GM18519 (cell line): Measurements from ENCODE around the gene HEMK1.
A peak's percentile ranks its signal among the peaks of the same experiment; 100 is the strongest.

Source experiments
- ATAC-seq: cut with Tn5 transposase; IDR thresholded peaks from one replicate; pipeline ENCODE4 v1.9.1; 2021; ENCODE audit warnings: mild to moderate bottlenecking, moderate library complexity; ENCODE audit not compliant: unreplicated experiment, low FRiP score

HEMK1 gene

DNA sequence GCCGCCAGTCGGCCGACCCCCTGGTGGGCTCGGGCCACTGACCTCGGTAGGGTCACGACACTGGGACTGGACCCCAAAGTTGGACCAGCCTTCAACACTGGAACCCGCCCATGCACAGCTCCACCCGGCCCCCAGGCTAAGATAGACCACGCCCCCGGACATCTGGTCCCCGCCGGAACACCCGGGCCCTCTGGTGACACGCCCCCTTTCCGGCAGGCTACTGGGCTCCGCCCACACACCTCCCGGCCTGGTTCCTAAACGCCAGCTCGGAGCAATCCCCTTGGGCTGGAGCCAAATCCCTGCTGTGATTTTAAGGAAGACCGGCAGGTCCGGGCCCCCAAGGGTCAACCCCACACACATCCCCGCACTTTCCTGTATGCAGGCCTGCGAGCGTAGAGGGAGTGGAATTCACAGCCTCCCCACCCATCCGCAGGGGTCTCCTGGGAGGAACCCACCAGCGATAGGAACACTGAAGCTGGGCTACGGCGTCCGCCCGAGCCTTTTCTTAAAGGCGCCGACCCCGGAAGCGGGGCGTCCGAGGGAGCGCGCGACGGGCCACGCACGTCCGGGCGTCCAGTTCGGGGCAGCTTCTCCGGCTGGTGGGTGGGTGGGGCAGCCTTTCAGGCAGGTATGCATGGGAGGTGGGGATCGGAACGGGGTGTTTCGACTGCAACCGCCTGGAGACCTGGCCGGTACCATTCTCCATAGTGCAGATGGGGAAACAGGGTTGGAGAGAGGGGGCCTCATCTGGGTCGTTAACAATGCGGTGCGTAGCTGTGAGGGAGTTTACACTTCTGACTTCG is at the start of gene HEMK1:
Gene HEMK1 (plus strand): TSS at position 576 of the 803 bp plus-strand sequence. CDS start 1,583 bp downstream, outside the sequence.
- peak; percentile 35 for ATAC-seq

DNA sequence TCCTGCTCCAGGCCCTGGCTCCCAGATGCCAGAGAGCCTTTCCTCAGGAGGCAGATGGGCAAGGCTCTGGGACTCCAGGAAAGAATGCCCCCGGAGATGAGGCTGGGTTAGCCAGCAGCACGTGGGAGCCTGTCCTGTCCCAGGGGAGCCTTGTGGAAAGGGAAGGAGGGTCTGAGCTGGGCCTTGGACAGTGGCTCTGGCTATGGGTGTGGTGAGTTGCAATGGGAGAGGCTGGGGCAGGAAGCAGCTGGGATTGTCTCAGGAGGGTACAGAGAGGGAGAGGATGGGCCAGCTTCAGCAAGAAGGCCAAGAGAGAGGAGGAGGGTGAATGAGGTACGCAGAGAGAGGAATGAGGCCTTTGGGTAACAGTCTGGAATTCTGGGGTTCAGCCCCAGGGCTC is 48.5 kb upstream of the HEMK1 start:
- no peak for ATAC-seq

DNA sequence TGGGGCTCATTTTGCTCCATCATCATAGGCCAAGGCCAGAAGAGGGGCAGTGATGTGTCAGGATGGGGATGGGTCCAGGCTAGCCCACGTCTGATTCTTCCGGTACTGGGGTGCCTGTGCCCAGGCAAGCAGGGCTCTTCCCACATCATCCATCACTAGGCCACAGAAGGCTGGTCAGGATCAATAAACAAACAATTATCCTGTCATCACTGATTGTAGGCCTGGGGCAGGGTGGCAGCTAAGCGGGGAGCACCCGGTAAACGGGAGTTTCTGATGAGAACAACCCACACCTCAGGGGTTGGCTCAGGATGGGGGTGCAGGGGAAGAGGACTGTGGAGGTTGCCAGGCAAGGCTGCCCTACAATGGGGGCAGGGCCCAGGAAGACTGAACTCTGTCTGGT is 47.8 kb upstream of the HEMK1 start:
- no peak for ATAC-seq

DNA sequence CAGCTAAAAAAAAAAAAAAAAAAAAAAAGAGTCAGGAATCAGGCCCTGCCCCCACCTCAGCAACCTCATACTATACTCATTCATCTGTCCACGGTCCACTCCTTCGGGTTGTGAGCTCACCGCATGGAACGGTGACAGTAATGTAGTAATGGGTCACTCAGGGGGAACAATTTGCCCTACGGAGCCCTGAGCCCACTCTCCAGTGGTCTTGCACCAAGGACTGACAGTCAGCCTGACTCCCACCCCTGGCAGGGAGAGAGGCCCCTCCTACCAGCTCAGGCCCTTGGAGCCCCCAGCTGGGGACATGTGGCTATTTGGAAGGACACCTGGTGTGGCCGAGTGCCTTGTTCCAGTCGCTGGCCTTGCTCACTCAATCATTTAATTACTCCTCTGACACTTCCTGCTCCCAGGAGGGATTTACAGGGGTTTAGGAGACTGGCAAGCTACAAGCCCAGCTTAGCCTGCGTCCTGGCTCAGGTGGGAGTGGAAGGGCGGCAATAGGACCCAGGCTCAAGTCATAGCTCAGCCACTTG is 46.0 kb upstream of the HEMK1 start:
- no peak for ATAC-seq

DNA sequence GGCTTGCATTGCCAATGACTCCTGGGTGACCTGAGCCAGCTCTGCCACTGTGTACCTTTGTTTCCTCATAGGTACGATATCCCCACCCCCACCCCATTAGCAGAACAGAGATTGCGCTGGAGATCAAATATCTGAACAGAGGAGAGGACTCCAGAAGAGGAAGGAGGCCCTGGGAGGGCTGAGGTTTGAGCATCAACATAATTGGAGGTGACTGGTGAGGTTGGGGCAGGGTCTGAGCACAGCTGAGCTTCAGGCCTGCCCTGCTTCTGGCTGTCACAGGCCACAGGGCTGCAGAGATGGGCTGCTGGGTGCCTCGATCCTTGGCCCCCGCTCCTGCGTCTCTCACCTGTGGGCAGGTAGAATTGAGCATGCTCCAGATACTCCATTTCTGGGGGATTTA is 44.6 kb upstream of the HEMK1 start:
- ATAC-seq: no peak

DNA sequence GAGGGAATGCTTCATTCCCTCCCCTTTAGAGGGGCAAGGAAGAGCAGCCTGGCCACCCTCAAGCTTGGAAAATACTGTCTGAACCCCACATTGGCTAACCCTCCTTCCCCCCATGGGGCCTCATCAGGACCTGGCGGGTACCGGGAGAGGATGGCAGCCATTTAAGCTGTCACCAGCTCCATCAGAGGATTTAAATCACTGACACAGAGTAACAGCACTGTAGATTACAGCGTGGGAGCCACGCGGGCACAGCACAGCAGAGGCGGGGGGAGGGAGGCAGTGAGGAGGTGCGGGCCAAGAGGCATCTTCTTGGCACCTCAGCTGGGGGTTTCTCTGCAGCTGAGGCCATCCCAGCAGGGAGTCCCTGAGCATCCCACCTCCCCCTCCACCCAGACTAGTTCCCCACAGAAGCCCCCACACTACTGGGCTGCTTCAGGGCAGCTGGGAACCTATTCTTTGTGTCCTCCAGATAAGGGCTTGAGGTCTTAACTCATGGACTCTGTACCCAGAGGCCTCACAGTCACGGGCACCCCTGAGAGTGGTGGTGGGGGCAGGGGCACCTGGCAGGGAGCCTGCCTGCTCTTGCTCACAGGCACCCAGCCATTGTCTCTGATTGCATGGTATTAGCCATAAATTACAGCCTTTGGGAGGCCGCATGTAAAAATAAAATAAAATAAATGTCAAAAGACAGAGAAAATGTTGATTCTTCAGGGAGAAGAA is 44.0 kb upstream of the HEMK1 start:
- no peak for ATAC-seq

GRCh38 chr3:50525987-50526386 is 43.3 kb upstream of the HEMK1 start:
- no peak for ATAC-seq

- no peak for ATAC-seq
Observed at GRCh38 chr3:50530001-50530970, 39.0 kb upstream of the HEMK1 start.

- ATAC-seq: no peak
Observed at GRCh38 chr3:50531201-50531600, 38.1 kb upstream of the HEMK1 start.

- ATAC-seq: no peak
Observed at GRCh38 chr3:50532062-50532705, 37.1 kb upstream of the HEMK1 start.

DNA sequence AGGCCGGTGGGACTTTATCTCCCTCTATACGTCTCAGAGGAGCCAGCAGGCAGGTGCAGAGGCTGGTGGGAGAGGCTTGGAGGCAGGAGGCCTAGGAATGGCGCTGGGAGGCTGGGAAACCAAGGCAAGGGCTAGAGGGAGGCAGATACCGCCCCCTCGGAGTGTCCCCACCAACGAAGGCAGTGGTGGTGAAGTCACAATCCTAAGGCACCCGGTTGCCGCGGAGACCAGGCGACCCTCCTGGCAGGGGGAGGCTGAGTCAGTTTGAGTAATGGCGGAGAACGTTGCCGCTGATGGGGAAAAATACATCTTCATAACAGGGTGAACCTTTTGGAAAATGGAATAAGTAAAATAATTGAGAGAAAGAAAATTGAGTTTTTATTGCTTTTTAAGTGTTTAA is 36.0 kb upstream of the HEMK1 start:
- no peak for ATAC-seq

DNA sequence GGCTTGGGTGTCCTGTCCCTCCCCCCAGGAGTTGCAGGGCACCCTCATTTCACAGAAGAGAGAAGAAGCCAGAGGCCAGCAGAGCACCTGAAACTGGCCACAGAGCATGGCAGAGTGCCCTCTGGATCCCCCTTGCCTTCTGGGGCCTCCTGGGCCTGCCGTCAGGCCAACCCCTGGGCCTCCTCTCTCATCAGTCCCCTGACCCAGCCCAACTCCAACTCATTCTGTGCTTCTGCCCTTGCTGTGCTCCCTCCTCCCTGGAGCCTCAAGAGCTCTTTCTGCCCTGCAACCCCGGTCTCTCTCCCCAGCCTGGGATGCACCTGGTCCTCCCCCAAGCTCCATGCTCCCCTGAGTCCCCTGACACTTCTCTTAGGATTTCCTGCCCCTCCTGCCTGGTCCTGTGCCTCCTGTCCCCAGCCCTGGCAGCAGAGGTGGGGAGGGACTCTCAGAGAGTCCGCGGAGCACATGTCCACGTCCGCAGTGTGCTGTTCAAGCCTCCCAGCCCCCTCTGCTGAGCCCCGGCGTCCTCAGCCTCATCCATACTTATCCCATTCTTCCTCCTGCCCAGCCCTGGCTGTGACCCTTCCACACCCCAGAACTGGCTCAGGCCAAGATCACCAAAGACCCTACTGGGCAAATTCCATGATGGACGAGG is 35.4 kb upstream of the HEMK1 start:
- no peak for ATAC-seq

GRCh38 chr3:50534681-50535330 is 34.5 kb upstream of the HEMK1 start:
- ATAC-seq: no peak

- ATAC-seq: no peak
Observed at GRCh38 chr3:50536471-50537180, 32.7 kb upstream of the HEMK1 start.

GRCh38 chr3:50537421-50538129 is 31.7 kb upstream of the HEMK1 start:
- ATAC-seq: no peak

DNA sequence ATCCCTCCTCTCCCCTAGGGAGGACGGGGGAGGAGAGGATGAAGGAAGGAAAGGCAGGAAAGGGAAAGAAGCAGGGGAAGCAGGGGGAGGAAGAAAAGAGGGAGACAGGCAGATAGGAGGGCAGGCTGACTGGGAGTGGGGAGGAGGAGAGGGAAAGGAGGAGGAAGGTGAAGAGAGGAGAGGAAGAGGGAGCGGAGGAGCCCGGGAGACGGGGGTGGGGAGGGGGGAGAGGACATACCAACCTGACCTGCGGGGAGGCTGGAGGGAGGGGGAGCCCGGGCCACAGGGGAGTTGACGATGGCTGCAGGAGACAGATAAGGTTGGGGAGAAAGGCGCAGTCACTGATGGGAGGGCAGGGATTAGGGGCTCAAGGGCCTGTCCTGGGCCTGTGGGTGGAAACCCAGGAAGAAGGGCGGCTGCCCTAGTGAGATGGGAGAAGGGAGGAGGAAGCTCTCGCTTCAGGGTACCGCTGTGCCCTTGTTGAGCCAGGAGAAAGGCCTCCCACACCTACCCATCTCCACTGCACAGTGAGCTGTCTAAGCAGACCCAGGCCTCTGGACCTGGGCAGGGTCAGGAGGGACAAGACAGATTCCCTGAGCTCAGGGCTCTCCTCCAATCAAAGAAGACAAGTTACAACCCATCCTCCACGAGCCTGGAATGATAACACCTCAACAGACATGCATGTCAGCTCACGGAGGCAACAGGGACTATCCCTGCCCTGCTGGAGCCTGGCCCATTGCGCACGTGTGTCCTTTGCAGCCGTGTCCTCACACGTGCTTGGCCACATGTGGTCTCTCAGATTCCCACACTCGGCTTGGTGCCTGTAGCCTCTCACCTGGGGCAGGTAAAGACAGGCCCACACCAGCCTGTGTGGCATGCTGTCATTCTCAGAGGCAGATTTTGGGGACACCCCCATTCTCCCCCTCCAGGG is 29.7 kb upstream of the HEMK1 start:
- no peak for ATAC-seq
